GM19467 (cell line): ENCODE results near the gene AGXT.

Experiments
- ATAC-seq: cut with Tn5 transposase; IDR thresholded peaks from one replicate; pipeline ENCODE4 v1.9.1; 2021; ENCODE audit warnings: mild to moderate bottlenecking, moderate library complexity; ENCODE audit not compliant: unreplicated experiment

AGXT gene

GRCh38 chr2:240868286-240869108, at the start of gene AGXT:
AGXT (plus strand) TSS chr2:240868824; CDS start chr2:240868866, 42 bp downstream.
- ATAC-seq = no peak

- ATAC-seq = no peak
Observed at GRCh38 chr2:240819126-240819857, 49.3 kb upstream of the AGXT start.

- ATAC-seq = no peak
Observed at GRCh38 chr2:240819858-240820606, 48.6 kb upstream of the AGXT start, which contains the start of gene KIF1A. KIF1A (minus strand) TSS chr2:240820219; CDS start chr2:240797752, 22,467 bp downstream.

GRCh38 chr2:240820607-240821428, 47.8 kb upstream of the AGXT start:
- no peak for ATAC-seq

- ATAC-seq = no peak
Observed at GRCh38 chr2:240821429-240821778, 47.2 kb upstream of the AGXT start.

GRCh38 chr2:240822280-240822847, 46.3 kb upstream of the AGXT start:
- ATAC-seq = no peak

- no peak for ATAC-seq
Observed at GRCh38 chr2:240823449-240824336, 44.9 kb upstream of the AGXT start.

GRCh38 chr2:240825476-240825875, 43.1 kb upstream of the AGXT start:
- no peak for ATAC-seq

GRCh38 chr2:240831594-240832204, 36.9 kb upstream of the AGXT start:
- no peak for ATAC-seq

GRCh38 chr2:240832205-240832727, 36.4 kb upstream of the AGXT start:
- peak; percentile 96 for ATAC-seq

- ATAC-seq = no peak
Observed at GRCh38 chr2:240832921-240833494, 35.6 kb upstream of the AGXT start.

- no peak for ATAC-seq
Observed at GRCh38 chr2:240833724-240834285, 34.8 kb upstream of the AGXT start.

GRCh38 chr2:240834377-240834975, 34.1 kb upstream of the AGXT start:
- ATAC-seq = no peak

- no peak for ATAC-seq
Observed at GRCh38 chr2:240835528-240835927, 33.1 kb upstream of the AGXT start.

- no peak for ATAC-seq
Observed at GRCh38 chr2:240836781-240837467, 31.7 kb upstream of the AGXT start.

GRCh38 chr2:240837621-240838020, 31.0 kb upstream of the AGXT start:
- no peak for ATAC-seq
